ENCODE measurements around the gene TMEM147. TPM values are rescaled to one million over a fixed set of nuclear protein-coding genes. Genes with fewer than 3 reads are reported as not detected.

TMEM147 gene
- total and polyA plus RNA-seq, 7 donors = 24.5 to 123 (median 68.3) TPM

- Histone ChIP-seq H3K27ac (no peak overlapping the region), H3K4me3 (no peak overlapping the region), H3K9me3 (no peaks in the 10 kb centered on the region), H3K27me3 (peaks cover 7 to 65% (median 46%) of the 10 kb centered on the region in 3 donors), H3K4me1 (peaks cover 0 to 5% (median 0%) of the 10 kb centered on the region in 4 donors), H3K36me3 (no peaks in the 10 kb centered on the region)
- TF ChIP-seq EP300 (IDR thresholded peaks at IDR 0.05) (no peak), POLR2AphosphoS5 (IDR thresholded peaks at IDR 0.05) (no peak), CTCF (IDR thresholded peaks at IDR 0.05) (no peak), POLR2A (IDR thresholded peaks at IDR 0.05) (no peak)
- intact Hi-C loops (cut with DNase I) = no loop called here
- 2 to 7% methylated on average over 30 of the region's 30 CpGs for WGBS, 2 donors
- no peak for DNase-seq
Measured at GRCh38 chr19:35533822-35534392, 11.5 kb upstream of the TMEM147 start.

- DNase-seq = no peak
- H3K36me3 ChIP-seq = no peaks in the 10 kb centered on the region
- 64 to 80% methylated on average over 10 of the region's 10 CpGs for WGBS, 2 donors
- no peak overlapping the region for H3K27ac ChIP-seq
- no peak overlapping the region for H3K4me3 ChIP-seq
- TF ChIP-seq CTCF (IDR thresholded peaks at IDR 0.05) = no peak
- no peak for TF ChIP-seq EP300 (IDR thresholded peaks at IDR 0.05)
- TF ChIP-seq POLR2AphosphoS5 (IDR thresholded peaks at IDR 0.05) = no peak
- no peak for TF ChIP-seq POLR2A (IDR thresholded peaks at IDR 0.05)
- H3K9me3 ChIP-seq = no peaks in the 10 kb centered on the region
- H3K4me1 ChIP-seq = peaks cover 0 to 5% (median 0%) of the 10 kb centered on the region in 4 donors
- peaks cover 7 to 55% (median 41%) of the 10 kb centered on the region in 3 donors for H3K27me3 ChIP-seq
- intact Hi-C loops (cut with DNase I) = no loop called here
Measured at GRCh38 chr19:35534803-35535480, 10.5 kb upstream of the TMEM147 start.

GRCh38 chr19:35539314-35539713 lies 6.1 kb upstream of the TMEM147 start:
- intact Hi-C loops (cut with DNase I) = no loop called here
- no peak overlapping the region for H3K4me3 ChIP-seq
- H3K27me3 ChIP-seq = peaks cover 0 to 11% (median 4%) of the 10 kb centered on the region in 3 donors
- H3K9me3 ChIP-seq = no peaks in the 10 kb centered on the region
- no peaks in the 10 kb centered on the region for H3K36me3 ChIP-seq
- no peak for TF ChIP-seq POLR2A (IDR thresholded peaks at IDR 0.05)
- no peak for TF ChIP-seq POLR2AphosphoS5 (IDR thresholded peaks at IDR 0.05)
- TF ChIP-seq EP300 (IDR thresholded peaks at IDR 0.05) = no peak
- TF ChIP-seq CTCF (IDR thresholded peaks at IDR 0.05) = no peak
- DNase-seq = no peak
- H3K27ac ChIP-seq = no peak overlapping the region
- H3K4me1 ChIP-seq = peaks cover 0 to 5% (median 3%) of the 10 kb centered on the region in 4 donors
- 78 to 83% methylated on average over 6 of the region's 6 CpGs for WGBS, 2 donors

- TF ChIP-seq POLR2AphosphoS5 (IDR thresholded peaks at IDR 0.05) = no peak
- TF ChIP-seq CTCF (IDR thresholded peaks at IDR 0.05) = no peak
- TF ChIP-seq EP300 (IDR thresholded peaks at IDR 0.05) = no peak
- no peak for TF ChIP-seq POLR2A (IDR thresholded peaks at IDR 0.05)
Measured at GRCh38 chr19:35539850-35540249, 5.6 kb upstream of the TMEM147 start.

More at GRCh38 chr19:35539850-35540249, 5.6 kb upstream of the TMEM147 start:
- intact Hi-C loops (cut with DNase I) = no loop called here
- DNase-seq = no peak
- 95 to 96% methylated on average over 12 of the region's 12 CpGs for WGBS, 2 donors
- H3K4me1 ChIP-seq = peaks cover 0 to 10% (median 8%) of the 10 kb centered on the region in 4 donors
- no peak overlapping the region for H3K4me3 ChIP-seq
- H3K27ac ChIP-seq = no peak overlapping the region
- H3K9me3 ChIP-seq = no peaks in the 10 kb centered on the region
- peaks cover 0 to 6% (median 0%) of the 10 kb centered on the region in 3 donors for H3K27me3 ChIP-seq
- no peaks in the 10 kb centered on the region for H3K36me3 ChIP-seq
